Liver (tissue), 9 donors: ENCODE results near the gene UGT1A5. TPM values are rescaled to one million over a fixed set of nuclear protein-coding genes. Genes with fewer than 3 reads are reported as not detected.

Experiments
- DNase-seq: peaks from one replicate; pipeline ENCODE4 v3.0.0-alpha.2; 2017; ENCODE audit warnings: low spot score
- H3K27ac ChIP-seq, 2 donors: one replicate each; pipeline ENCODE4 v1.7.0; 2013; ENCODE audit warnings: inconsistent platforms in 2 of 2, low read length in 2 of 2, control low read depth in 1 of 2, low read depth in 1 of 2, mild to moderate bottlenecking in 1 of 2
- H3K27me3 ChIP-seq, 4 donors: one replicate each; pipeline versions ENCODE4 v1.6.1 to v1.7.0; 2013; ENCODE audit warnings: low read length in 3 of 4, inconsistent platforms in 1 of 4, mild to moderate bottlenecking in 1 of 4, moderate library complexity in 1 of 4; ENCODE audit not compliant: control insufficient read depth in 4 of 4, insufficient read depth in 4 of 4
- H3K36me3 ChIP-seq, 4 donors: one replicate each; pipeline versions ENCODE4 v1.6.1 to v1.7.0; 2013; ENCODE audit warnings: low read length in 3 of 4, mild to moderate bottlenecking in 3 of 4, low read depth in 1 of 4, moderate library complexity in 1 of 4; ENCODE audit not compliant: control insufficient read depth in 4 of 4, insufficient read depth in 3 of 4
- H3K4me1 ChIP-seq, 4 donors: one replicate each; pipeline versions ENCODE4 v1.6.1 to v1.7.0; 2013; ENCODE audit warnings: low read length in 3 of 4, mild to moderate bottlenecking in 3 of 4, moderate library complexity in 1 of 4; ENCODE audit not compliant: control insufficient read depth in 4 of 4, insufficient read depth in 4 of 4
- H3K4me3 ChIP-seq, 3 donors: one replicate each; pipeline versions ENCODE4 v1.6.1 to v1.7.0; 2013; ENCODE audit warnings: low read length in 3 of 3, control low read depth in 1 of 3, low read depth in 1 of 3, mild to moderate bottlenecking in 1 of 3
- H3K9ac ChIP-seq, 2 donors: one replicate each; pipeline ENCODE4 v1.7.0; 2013; ENCODE audit warnings: low read length in 2 of 2, mild to moderate bottlenecking in 2 of 2, moderate library complexity in 2 of 2, control low read depth in 1 of 2, low read depth in 1 of 2
- H3K9me3 ChIP-seq, 4 donors: one replicate each; pipeline versions ENCODE4 v1.6.1 to v1.7.0; 2013; ENCODE audit warnings: low read length in 3 of 4; ENCODE audit not compliant: control insufficient read depth in 4 of 4
- CTCF ChIP-seq: fragments of 150-350 bp; IDR thresholded peaks from 2 replicates; pipeline ENCODE4 v1.5.1; 2017; ENCODE audit warnings: improper control_type of control experiment, low read depth, low read length; ENCODE audit not compliant: missing input control
- EGR1 ChIP-seq, 2 donors: IDR thresholded peaks; 2 replicates each; pipeline ENCODE4 v1.6.1; 2016 to 2018; ENCODE audit warnings: antibody characterized with exemption in 2 of 2, low read depth in 2 of 2
- FOXA1 ChIP-seq: IDR thresholded peaks from 2 replicates; pipeline ENCODE4 v1.6.1; 2016; ENCODE audit warnings: antibody characterized with exemption
- FOXA2 ChIP-seq: IDR thresholded peaks from 2 replicates; pipeline ENCODE4 v1.6.1; 2016; ENCODE audit warnings: antibody characterized with exemption
- HNF4A ChIP-seq, 2 donors: conservative IDR thresholded peaks; 2 replicates each; pipeline ENCODE4 v1.6.1; 2016; ENCODE audit warnings: antibody characterized with exemption in 2 of 2, mild to moderate bottlenecking in 2 of 2
- JUND ChIP-seq, 2 donors: IDR thresholded peaks; 2 replicates each; pipeline ENCODE4 v1.6.1; 2016; ENCODE audit warnings: antibody characterized with exemption in 2 of 2
- MAX ChIP-seq: IDR thresholded peaks from 2 replicates; pipeline ENCODE4 v1.6.1; 2016; ENCODE audit warnings: antibody characterized with exemption
- RAD21 ChIP-seq, 2 donors: IDR thresholded peaks; 2 replicates each; pipeline ENCODE4 v1.6.1; 2016; ENCODE audit warnings: antibody characterized with exemption in 2 of 2, mild to moderate bottlenecking in 2 of 2
- RXRA ChIP-seq, 2 donors: IDR thresholded peaks; 2 replicates each; pipeline ENCODE4 v1.6.1; 2017 to 2018; ENCODE audit warnings: antibody characterized with exemption in 2 of 2, mild to moderate bottlenecking in 1 of 2
- SP1 ChIP-seq: IDR thresholded peaks from 2 replicates; pipeline ENCODE4 v1.6.1; 2018; ENCODE audit warnings: antibody characterized with exemption, mild to moderate bottlenecking
- TAF1 ChIP-seq: conservative IDR thresholded peaks from 2 replicates; pipeline ENCODE4 v1.6.1; 2016; ENCODE audit warnings: antibody characterized with exemption, mild to moderate bottlenecking
- WGBS: extraction: QIAGEN DNeasy Blood & Tissue Kit; methylation state at CpG from one replicate; pipeline ENCODE4 v1.1.7; 2013; 5-methylcytosine and 5-hydroxymethylcytosine counted together
- polyA plus RNA-seq, 2 donors: library from polyadenylated mRNA; stranded (reverse) in 1 of 2; unstranded in 1 of 2; fragments of 200-250 nt in 1 of 2; fragments of >200 nt in 1 of 2; fragmentation: Nextera tagmentation in 1 of 2; extraction: Ambion mirVana in 1 of 2; gene quantifications; one replicate each; pipeline versions ENCODE4 v1.2.1 to v1.2.3, GENCODE V29; 2013 to 2015
- total RNA-seq, 2 donors: library from RNA; depleted of rRNA; stranded (reverse); fragments of >200 nt; gene quantifications; one replicate each; pipeline ENCODE4 v1.2.3, GENCODE V29; 2014
- donor health status: healthy.
- donor health status: healthy.
- donor health status: healthy.
- donor health status: healthy.
- donor health status: healthy.

The UGT1A5 gene
- total and polyA plus RNA-seq, 4 donors = 0.14 to 1.8 (median 1.6) TPM; not detected in 1

GRCh38 chr2:233680361-233681045 lies 32.2 kb upstream of the UGT1A5 start:
- peaks cover 3 to 14% (median 4%) of the 10 kb centered on the region in 4 donors for H3K4me1 ChIP-seq
- 75% methylated on average over 4 of the region's 4 CpGs for WGBS
- DNase-seq = no peak
- no peak overlapping the region for H3K27ac ChIP-seq
- no peak overlapping the region for H3K4me3 ChIP-seq
- no peaks in the 10 kb centered on the region for H3K27me3 ChIP-seq
- no peaks in the 10 kb centered on the region for H3K9me3 ChIP-seq
- H3K9ac ChIP-seq = no peak overlapping the region
- TF ChIP-seq TAF1 (no peak), RXRA (IDR thresholded peaks at IDR 0.05) (no peak), CTCF (no peak), FOXA2 (no peak), EGR1 (IDR thresholded peaks at IDR 0.05; ENCODE audit: low read depth in 2 of 2) (no peak)
- no peaks in the 10 kb centered on the region for H3K36me3 ChIP-seq

- Histone ChIP-seq H3K36me3 (no peaks in the 10 kb centered on the region), H3K27ac (peak within 1 kb of the TSS in 1 of 2 donors; percentile 35), H3K9ac (no peak within 1 kb of the TSS), H3K9me3 (no peaks in the 10 kb centered on the region), H3K4me3 (no peak within 1 kb of the TSS), H3K27me3 (no peaks in the 10 kb centered on the region), H3K4me1 (peaks cover 1 to 6% (median 4%) of the 10 kb centered on the region in 4 donors)
- DNase-seq = no peak
- TF ChIP-seq CTCF (no peak), HNF4A (conservative IDR thresholded peaks at IDR 0.05) (peak; percentile 28 to 41)
- 63% methylated on average over 5 of the region's 5 CpGs for WGBS
Measured at GRCh38 chr2:233681521-233682099, 31.1 kb upstream of the UGT1A5 start, which contains the start of gene UGT1A7. Gene UGT1A7, plus strand, starts transcription at chr2:233681901. Its CDS starts 37 bp downstream, at chr2:233681938.

GRCh38 chr2:233684640-233685039 lies 28.1 kb upstream of the UGT1A5 start:
- H3K9ac ChIP-seq = no peak overlapping the region

More at GRCh38 chr2:233684640-233685039, 28.1 kb upstream of the UGT1A5 start:
- no peak overlapping the region for H3K27ac ChIP-seq
- no peaks in the 10 kb centered on the region for H3K27me3 ChIP-seq
- H3K9me3 ChIP-seq = no peaks in the 10 kb centered on the region
- H3K4me1 ChIP-seq = peaks cover 0 to 8% (median 3%) of the 10 kb centered on the region in 4 donors
- 81% methylated on average over 1 of the region's 1 CpG for WGBS
- DNase-seq = no peak
- H3K4me3 ChIP-seq = no peak overlapping the region
- TF ChIP-seq SP1 = no peak
- no peak for TF ChIP-seq CTCF
- no peak for TF ChIP-seq EGR1 (IDR thresholded peaks at IDR 0.05; ENCODE audit: low read depth in 2 of 2)
- no peak for TF ChIP-seq RAD21 (IDR thresholded peaks at IDR 0.05)
- TF ChIP-seq JUND (IDR thresholded peaks at IDR 0.05) = no peak
- TF ChIP-seq MAX = no peak
- no peak for TF ChIP-seq FOXA1
- H3K36me3 ChIP-seq = no peaks in the 10 kb centered on the region
